ENCODE results near the gene CTNNA3. TPM values are rescaled to one million over a fixed set of nuclear protein-coding genes. Genes with fewer than 3 reads are reported as not detected.

Gene CTNNA3
- total RNA-seq, 1 experiment from 2014 or later, result 0.02 TPM

DNA sequence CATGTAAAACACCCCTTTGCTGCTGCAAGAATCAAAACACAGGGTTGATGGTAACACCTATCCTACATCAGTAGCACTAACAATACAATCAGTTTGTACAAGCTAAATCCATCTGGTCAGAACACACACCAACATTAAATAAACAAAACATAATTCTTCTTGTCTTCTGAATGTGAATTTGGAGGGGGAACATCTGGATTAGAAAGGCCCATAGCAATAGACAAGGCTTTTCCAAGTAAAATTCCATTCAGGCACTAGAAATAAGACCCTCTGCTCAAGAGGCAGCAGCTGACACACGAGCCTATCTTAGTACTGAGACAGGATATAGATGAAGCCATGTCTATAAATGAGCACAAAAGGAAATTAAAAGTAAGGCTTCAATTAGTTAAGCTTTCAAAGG, 1610.1 kb downstream of the CTNNA3 start:
- no peak for DNase-seq (ENCODE audit: unreplicated experiment)
- intact Hi-C loops (cut with micrococcal nuclease), result no loop called here
- Mint-ChIP-seq H3K36me3 (ENCODE audit: insufficient read depth, unreplicated experiment) (no peaks in the 10 kb centered on the region), H3K9me3 (ENCODE audit: unreplicated experiment) (peaks cover 3% of the 10 kb centered on the region), H3K27ac (ENCODE audit: low read depth, unreplicated experiment) (no peak overlapping the region), H3K4me1 (ENCODE audit: insufficient read depth, unreplicated experiment) (no peaks in the 10 kb centered on the region), H3K27me3 (ENCODE audit: insufficient read depth, unreplicated experiment) (no peaks in the 10 kb centered on the region), H3K4me3 (ENCODE audit: unreplicated experiment) (no peak overlapping the region)
- BruUV-seq (replicated peaks), result no TSS peak
- no peak for TF ChIP-seq CTCF (IDR thresholded peaks at IDR 0.05; ENCODE audit: unreplicated experiment)
- ChIA-PET CTCF (interaction anchor here (0.6 kb wide), 2 partner anchors 18 to 1094 kb away, joined by 3 to 5 read pairs; no protein-coding TSS in a partner anchor), POLR2A (interaction anchor here (0.6 kb wide), 1 partner anchor 496 kb away, joined by 4 read pairs; no protein-coding TSS in a partner anchor)

GRCh38 chr10:66071907-66072306, 1624.1 kb downstream of the CTNNA3 start:
- Mint-ChIP-seq H3K4me3 (ENCODE audit: unreplicated experiment) (no peak overlapping the region), H3K4me1 (ENCODE audit: insufficient read depth, unreplicated experiment) (peaks cover 6% of the 10 kb centered on the region), H3K27me3 (ENCODE audit: insufficient read depth, unreplicated experiment) (no peaks in the 10 kb centered on the region), H3K9me3 (ENCODE audit: unreplicated experiment) (no peaks in the 10 kb centered on the region), H3K36me3 (ENCODE audit: insufficient read depth, unreplicated experiment) (no peaks in the 10 kb centered on the region), H3K27ac (ENCODE audit: low read depth, unreplicated experiment) (no peak overlapping the region)
- no peak for TF ChIP-seq CTCF (IDR thresholded peaks at IDR 0.05; ENCODE audit: unreplicated experiment)
- DNase-seq (ENCODE audit: unreplicated experiment), result no peak
- POLR2A ChIA-PET, result no interaction called here
- intact Hi-C loops (cut with micrococcal nuclease), result no loop called here
- CTCF ChIA-PET, result interaction anchor here (0.5 to 0.7 kb wide), 2 partner anchors 578 to 951 kb away, joined by 4 read pairs; no protein-coding TSS in a partner anchor
- BruUV-seq (replicated peaks), result no TSS peak

DNA sequence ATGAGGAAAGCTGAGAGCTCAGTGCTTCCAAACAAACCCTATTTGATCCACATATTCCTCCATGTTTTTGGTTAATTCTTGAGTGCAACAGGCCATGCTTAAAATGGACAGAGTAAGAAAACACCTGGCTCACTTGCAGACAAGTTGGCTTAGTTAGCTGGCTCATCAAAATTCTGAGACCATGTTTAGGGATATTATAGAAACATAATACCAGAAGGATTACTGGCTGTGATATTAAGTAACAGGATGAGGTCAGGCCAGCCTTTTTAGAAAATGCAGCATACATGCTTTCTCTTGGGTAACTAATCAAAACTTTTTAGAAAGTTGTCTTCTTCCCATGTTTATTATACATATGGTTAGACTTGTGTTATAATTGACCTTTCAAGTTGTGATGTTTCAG, 1637.4 kb downstream of the CTNNA3 start:
- POLR2A ChIA-PET, result no interaction called here
- H3K27ac Mint-ChIP-seq (ENCODE audit: low read depth, unreplicated experiment), result no peak overlapping the region
- H3K4me1 Mint-ChIP-seq (ENCODE audit: insufficient read depth, unreplicated experiment), result no peaks in the 10 kb centered on the region
- intact Hi-C loops (cut with micrococcal nuclease), result no loop called here
- CTCF ChIA-PET, result interaction anchor here (0.8 kb wide), 1 partner anchor 9 kb away, joined by 7 read pairs; no protein-coding TSS in a partner anchor
- no TSS peak for BruUV-seq (replicated peaks)
- no peak for DNase-seq (ENCODE audit: unreplicated experiment)
- no peak overlapping the region for H3K4me3 Mint-ChIP-seq (ENCODE audit: unreplicated experiment)
- H3K9me3 Mint-ChIP-seq (ENCODE audit: unreplicated experiment), result no peaks in the 10 kb centered on the region
- H3K27me3 Mint-ChIP-seq (ENCODE audit: insufficient read depth, unreplicated experiment), result no peaks in the 10 kb centered on the region
- no peak for TF ChIP-seq CTCF (IDR thresholded peaks at IDR 0.05; ENCODE audit: unreplicated experiment)
- no peaks in the 10 kb centered on the region for H3K36me3 Mint-ChIP-seq (ENCODE audit: insufficient read depth, unreplicated experiment)

DNA sequence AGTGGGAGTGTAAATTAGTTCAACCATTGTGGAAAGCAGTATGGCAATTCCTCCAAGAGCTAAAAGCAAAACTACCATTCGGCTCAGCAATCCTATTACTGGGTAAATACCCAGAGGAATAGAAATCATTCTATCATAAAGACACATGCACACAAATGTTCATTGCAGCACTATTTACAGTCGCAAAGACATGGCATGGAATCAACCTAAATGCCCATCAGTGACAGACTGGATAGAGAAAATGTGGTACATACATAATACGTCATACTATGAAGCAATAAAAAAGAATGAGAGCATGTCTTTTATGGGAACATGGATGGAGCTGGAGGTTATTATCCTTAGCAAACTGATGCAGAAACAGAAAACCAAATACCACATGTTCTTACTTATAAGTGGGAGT, 1646.7 kb downstream of the CTNNA3 start:
- TF ChIP-seq CTCF (IDR thresholded peaks at IDR 0.05; ENCODE audit: unreplicated experiment), result no peak
- ChIA-PET POLR2A (no interaction called here), CTCF (interaction anchor here (0.6 to 1.0 kb wide), 2 partner anchors 10 to 120 kb away, joined by 3 to 7 read pairs; no protein-coding TSS in a partner anchor)
- H3K36me3 Mint-ChIP-seq (ENCODE audit: insufficient read depth, unreplicated experiment), result no peaks in the 10 kb centered on the region
- no peaks in the 10 kb centered on the region for H3K4me1 Mint-ChIP-seq (ENCODE audit: insufficient read depth, unreplicated experiment)
- H3K9me3 Mint-ChIP-seq (ENCODE audit: unreplicated experiment), result no peaks in the 10 kb centered on the region
- no peaks in the 10 kb centered on the region for H3K27me3 Mint-ChIP-seq (ENCODE audit: insufficient read depth, unreplicated experiment)
- H3K27ac Mint-ChIP-seq (ENCODE audit: low read depth, unreplicated experiment), result no peak overlapping the region
- intact Hi-C loops (cut with micrococcal nuclease), result no loop called here
- DNase-seq (ENCODE audit: unreplicated experiment), result no peak
- no peak overlapping the region for H3K4me3 Mint-ChIP-seq (ENCODE audit: unreplicated experiment)
- BruUV-seq (replicated peaks), result no TSS peak
